ENCODE data around the gene SEPSECS. TPM values are rescaled to one million over a fixed set of nuclear protein-coding genes. Genes with fewer than 3 reads are reported as not detected.

SEPSECS gene
- total RNA-seq, 1 experiment from 2014 or later, result 4.2 TPM

DNA sequence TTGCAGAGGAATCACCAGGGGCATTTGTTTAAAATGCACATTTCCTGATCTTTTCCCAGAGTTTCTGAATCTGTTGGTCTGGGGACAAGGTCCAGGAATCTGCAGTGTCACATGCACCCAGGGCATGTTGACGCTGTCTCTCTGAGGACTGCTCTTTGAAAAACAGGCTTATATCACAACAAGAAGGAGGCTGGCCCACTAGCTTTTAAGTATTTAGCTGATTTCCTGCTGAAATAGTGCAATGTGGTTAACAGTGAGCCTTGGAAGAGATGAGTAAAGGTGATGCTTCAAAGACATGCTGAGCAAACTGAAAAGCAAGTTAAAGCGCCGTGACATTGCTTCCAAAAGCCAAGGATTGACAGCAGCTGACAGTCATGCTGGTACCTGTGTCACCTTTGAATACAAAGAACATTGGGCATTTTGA, 18.6 kb upstream of the SEPSECS start:
- Histone ChIP-seq H2BK12ac (ENCODE audit: insufficient read length, low read depth, low read length) (no peak overlapping the region), H3K4me2 (ENCODE audit: insufficient read depth, insufficient read length, low read length) (no peak overlapping the region), H2AFZ (ENCODE audit: low read length) (no peak overlapping the region), H4K5ac (ENCODE audit: insufficient read length, low read depth, low read length) (no peak overlapping the region), H3K18ac (ENCODE audit: insufficient read length, low read depth, low read length) (no peak overlapping the region), H3K14ac (ENCODE audit: insufficient read depth, low read length) (no peak overlapping the region), H3K27ac (ENCODE audit: insufficient read length, low read depth, low read length) (no peak overlapping the region), H2BK20ac (ENCODE audit: low read depth, low read length, poor library complexity, severe bottlenecking) (no peak overlapping the region), H2AK5ac (ENCODE audit: insufficient read length, low read length) (no peak overlapping the region), H4K8ac (replicated peaks; ENCODE audit: insufficient read length, low read depth, low read length) (no peak overlapping the region), H4K20me1 (ENCODE audit: control insufficient read depth, insufficient read depth, insufficient read length) (no peaks in the 10 kb centered on the region), H3K4me1 (ENCODE audit: insufficient read depth, low read length) (no peaks in the 10 kb centered on the region), H3K27me3 (ENCODE audit: insufficient read depth, low read length) (no peaks in the 10 kb centered on the region), H3K23me2 (ENCODE audit: insufficient read length, low read depth, low read length, poor library complexity, severe bottlenecking) (no peaks in the 10 kb centered on the region), H3T11ph (ENCODE audit: low read length) (no peak overlapping the region), H3K4ac (ENCODE audit: low read depth, low read length) (no peak overlapping the region), H3K9me3 (ENCODE audit: control insufficient read depth, low read depth, low read length) (no peaks in the 10 kb centered on the region), H2BK120ac (ENCODE audit: low read depth, low read length, poor library complexity, severe bottlenecking) (no peak overlapping the region), H3K56ac (ENCODE audit: insufficient read length, low read depth, low read length) (no peak overlapping the region), H4K91ac (ENCODE audit: insufficient read length, low read depth, low read length) (no peak overlapping the region), H2BK5ac (ENCODE audit: insufficient read length, low read length) (no peak overlapping the region), H3K9ac (ENCODE audit: extremely low read depth, insufficient read length, low read length) (peak overlapping the region; percentile 7), H3K79me2 (ENCODE audit: insufficient read depth, low read length) (no peaks in the 10 kb centered on the region), H3K79me1 (ENCODE audit: insufficient read depth, low read depth, low read length, poor library complexity, severe bottlenecking) (no peaks in the 10 kb centered on the region), H3K23ac (ENCODE audit: insufficient read length, low read depth, low read length) (no peak overlapping the region), H2BK15ac (ENCODE audit: low read depth, low read length) (no peak overlapping the region)
- no peak for DNase-seq
- no peaks in the 10 kb centered on the region for H3K36me3 Mint-ChIP-seq (ENCODE audit: insufficient read depth in 1 of 3, low read depth in 3 of 3)
- H3K9me3 Mint-ChIP-seq, result no peaks in the 10 kb centered on the region
- H3K27me3 Mint-ChIP-seq (ENCODE audit: low read depth), result no peaks in the 10 kb centered on the region
- H3K27ac Mint-ChIP-seq, result no peak overlapping the region
- WGBS (ENCODE audit: extremely low coverage, insufficient read length, low lambda C conversion rate), result no CpG with 5 or more reads among the region's 3 CpGs
- no peak overlapping the region for H3K4me3 Mint-ChIP-seq
- TF ChIP-seq, protein P1, sequence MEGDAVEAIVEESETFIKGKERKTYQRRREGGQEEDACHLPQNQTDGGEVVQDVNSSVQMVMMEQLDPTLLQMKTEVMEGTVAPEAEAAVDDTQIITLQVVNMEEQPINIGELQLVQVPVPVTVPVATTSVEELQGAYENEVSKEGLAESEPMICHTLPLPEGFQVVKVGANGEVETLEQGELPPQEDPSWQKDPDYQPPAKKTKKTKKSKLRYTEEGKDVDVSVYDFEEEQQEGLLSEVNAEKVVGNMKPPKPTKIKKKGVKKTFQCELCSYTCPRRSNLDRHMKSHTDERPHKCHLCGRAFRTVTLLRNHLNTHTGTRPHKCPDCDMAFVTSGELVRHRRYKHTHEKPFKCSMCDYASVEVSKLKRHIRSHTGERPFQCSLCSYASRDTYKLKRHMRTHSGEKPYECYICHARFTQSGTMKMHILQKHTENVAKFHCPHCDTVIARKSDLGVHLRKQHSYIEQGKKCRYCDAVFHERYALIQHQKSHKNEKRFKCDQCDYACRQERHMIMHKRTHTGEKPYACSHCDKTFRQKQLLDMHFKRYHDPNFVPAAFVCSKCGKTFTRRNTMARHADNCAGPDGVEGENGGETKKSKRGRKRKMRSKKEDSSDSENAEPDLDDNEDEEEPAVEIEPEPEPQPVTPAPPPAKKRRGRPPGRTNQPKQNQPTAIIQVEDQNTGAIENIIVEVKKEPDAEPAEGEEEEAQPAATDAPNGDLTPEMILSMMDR (conservative IDR thresholded peaks at IDR 0.05), result no peak
- no peaks in the 10 kb centered on the region for H3K4me1 Mint-ChIP-seq
